HG03095 (cell line): ENCODE data around the gene GNRHR.
"Not testable (repeated sequence)": the region's sequence is repeated elsewhere in the genome, so short reads cannot be mapped to it uniquely, and the experiment has no call there.

Experiments
- ATAC-seq: cut with Tn5 transposase; IDR thresholded peaks from one replicate; pipeline ENCODE4 v1.9.1; 2021; ENCODE audit warnings: moderate library complexity; ENCODE audit not compliant: unreplicated experiment

Gene GNRHR, protein sequence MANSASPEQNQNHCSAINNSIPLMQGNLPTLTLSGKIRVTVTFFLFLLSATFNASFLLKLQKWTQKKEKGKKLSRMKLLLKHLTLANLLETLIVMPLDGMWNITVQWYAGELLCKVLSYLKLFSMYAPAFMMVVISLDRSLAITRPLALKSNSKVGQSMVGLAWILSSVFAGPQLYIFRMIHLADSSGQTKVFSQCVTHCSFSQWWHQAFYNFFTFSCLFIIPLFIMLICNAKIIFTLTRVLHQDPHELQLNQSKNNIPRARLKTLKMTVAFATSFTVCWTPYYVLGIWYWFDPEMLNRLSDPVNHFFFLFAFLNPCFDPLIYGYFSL

GRCh38 chr4:67754288-67754687, at the start of gene GNRHR:
Gene GNRHR, minus strand, starts transcription at chr4:67754388. Its CDS starts 53 bp downstream, at chr4:67754335.
- no peak for ATAC-seq

DNA sequence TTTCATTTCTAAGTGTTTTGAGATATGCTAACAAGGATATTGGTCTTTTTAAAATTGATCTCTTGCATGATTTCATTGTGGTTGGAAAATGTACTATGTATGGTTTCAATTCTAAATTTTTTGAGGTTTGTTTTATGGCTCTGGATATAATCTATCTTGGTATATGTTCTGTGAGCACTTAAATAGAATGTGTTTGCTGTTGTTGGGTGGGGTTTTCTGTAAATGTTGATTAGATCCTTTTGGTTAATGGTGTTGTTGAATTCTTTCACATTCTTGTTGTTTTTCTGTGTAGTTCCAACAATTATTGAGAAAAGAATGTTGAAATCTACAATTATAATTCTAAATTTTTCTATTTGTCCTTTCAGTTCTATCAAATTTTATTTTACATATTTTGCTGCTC, 42.6 kb upstream of the GNRHR start:
- ATAC-seq: no peak

DNA sequence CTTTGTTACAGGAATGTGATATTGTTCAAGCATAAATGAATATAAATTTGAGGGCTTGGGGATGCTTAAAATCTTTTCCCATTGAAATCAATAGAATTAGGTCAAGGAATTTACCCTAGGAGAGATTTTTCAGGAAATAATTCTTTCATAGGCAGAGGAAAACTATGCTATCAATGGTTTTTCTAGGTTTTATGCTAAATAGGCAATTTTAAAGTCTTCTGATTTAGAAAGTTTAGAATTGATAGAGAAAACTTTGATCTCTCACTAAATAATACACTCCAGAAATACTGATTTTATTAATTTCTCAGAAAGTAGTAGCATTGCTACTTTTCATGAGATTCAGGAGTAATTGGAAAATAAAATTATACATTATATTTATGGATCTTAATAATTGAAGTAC, 36.5 kb upstream of the GNRHR start:
- ATAC-seq: no peak

- no peak for ATAC-seq
Observed at GRCh38 chr4:67787311-67787710, 33.1 kb upstream of the GNRHR start.

- no peak for ATAC-seq
Observed at GRCh38 chr4:67785528-67785927, 31.3 kb upstream of the GNRHR start.

DNA sequence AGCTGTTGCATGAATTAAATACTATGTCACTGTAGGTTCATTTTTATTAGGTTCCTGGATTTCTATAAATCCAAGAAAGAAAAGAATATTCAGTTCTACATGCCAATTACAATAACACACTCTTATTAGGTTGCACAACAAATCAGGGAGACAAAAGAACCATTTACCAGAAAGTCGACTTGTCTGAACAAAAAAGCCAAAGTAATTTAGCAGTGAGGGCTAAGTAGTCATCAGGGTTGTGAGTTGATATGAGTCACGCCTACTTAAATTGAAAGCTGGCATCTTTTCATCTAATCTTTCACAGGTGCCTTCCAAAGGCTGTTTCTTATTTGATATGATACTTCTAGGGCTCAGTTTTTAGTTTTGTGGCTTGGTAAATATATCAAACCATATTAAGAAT, 25.4 kb upstream of the GNRHR start:
- ATAC-seq: no peak

DNA sequence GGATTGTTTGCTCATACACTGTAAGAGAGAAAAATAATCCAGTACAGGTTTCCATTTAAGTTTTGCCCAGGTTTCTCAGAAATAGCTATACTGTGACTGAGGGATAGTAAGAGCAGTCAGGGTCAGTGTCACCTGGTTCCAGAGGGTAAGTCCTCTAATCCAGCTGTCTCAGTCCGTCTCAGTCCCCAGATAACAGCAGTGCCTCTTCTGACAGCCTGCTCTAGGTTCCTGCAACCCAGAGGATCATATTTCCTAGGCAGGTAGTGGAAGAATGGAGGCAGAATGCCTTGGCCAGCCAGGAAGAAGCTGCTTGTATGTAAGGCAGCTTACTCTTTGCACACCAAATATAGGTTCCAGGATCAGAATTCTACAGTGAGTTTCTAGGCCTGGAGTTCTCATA, 22.6 kb upstream of the GNRHR start:
- ATAC-seq: no peak

GRCh38 chr4:67770422-67770821, 16.2 kb upstream of the GNRHR start:
- ATAC-seq: no peak

DNA sequence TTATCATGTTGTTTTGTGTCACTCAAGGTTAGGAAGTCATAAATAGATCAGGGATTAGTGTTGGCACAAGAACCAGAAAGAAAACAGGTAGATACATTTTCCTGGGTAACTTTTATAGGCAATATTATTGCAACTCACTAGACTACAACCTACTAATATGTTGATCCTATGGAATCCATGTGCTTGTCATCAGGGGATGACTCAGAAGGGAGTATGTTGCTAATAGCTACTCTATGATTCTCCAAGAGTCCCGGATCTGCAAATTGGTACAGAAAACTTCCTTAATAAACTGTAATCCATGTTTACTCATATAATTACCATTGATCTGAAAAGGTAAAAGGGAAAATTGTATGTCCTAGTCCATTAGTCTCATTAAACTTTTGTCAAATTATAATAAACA, 11.7 kb upstream of the GNRHR start:
- no peak for ATAC-seq

- no peak for ATAC-seq
Observed at GRCh38 chr4:67765401-67765800, 11.2 kb upstream of the GNRHR start.

GRCh38 chr4:67764183-67764582, 10.0 kb upstream of the GNRHR start:
- no peak for ATAC-seq

- peak; percentile 99 for ATAC-seq
Observed at GRCh38 chr4:67762086-67762485, 7.9 kb upstream of the GNRHR start.

DNA sequence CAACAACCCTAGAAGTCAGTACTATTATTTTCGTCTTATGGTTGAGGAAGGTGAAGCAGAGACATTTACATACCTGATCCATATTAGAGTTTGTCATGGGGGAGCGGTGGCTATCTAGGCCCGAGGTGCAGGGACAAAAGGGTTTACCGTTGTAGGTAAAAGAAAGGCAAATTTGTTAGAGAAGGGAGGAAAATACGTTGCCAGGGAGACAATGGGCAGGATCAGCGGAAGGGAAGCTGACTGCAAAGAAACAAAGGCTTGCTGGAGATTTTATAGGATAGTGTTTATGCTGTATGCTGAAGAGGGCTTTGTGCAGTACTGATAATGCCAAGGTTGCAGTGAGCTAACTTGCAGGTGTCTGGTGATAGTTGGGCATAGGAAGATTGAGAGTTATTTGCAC, 2.8 kb upstream of the GNRHR start:
- ATAC-seq: not testable (repeated sequence)

GRCh38 chr4:67755974-67756373, 1.8 kb upstream of the GNRHR start:
- no peak for ATAC-seq

DNA sequence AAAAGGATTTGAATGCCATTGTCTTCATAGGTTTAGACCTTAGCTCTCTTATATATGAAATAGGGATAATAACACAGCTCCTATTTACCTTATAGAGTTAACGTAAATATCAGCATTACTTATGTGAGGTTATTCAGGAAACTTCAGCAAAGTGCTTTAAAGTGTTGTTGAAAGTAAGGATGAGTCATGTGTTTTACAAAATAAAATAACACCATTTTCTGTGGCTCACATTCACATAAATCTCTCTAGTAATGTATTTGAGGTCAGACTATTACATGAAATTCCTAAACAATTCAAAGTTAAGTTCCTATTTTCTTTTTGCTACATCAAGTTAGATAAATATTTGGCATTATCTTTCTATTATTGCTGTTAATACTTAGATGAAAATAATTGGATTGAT, 2.9 kb downstream of the GNRHR start:
- no peak for ATAC-seq

DNA sequence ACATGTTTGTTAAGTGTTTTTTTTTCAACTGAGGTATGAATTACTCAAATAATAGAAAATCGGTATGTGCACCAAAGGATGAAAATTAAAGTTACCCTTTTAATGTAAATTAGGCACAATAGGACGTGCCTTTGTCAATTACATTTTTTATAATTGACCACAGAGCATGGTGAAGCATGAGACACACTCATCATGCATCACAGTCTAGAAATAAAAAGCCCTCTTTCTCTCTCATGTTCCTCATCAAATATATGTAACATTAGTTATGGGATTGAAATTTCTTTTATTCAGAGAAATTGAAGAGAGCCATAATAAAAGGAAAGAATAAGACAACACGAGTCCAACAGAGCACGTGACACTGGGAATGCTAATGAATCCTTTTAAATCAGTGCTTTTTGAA, 3.5 kb downstream of the GNRHR start:
- no peak for ATAC-seq

GRCh38 chr4:67749286-67749685, 4.9 kb downstream of the GNRHR start:
- no peak for ATAC-seq

GRCh38 chr4:67746797-67747495, 7.2 kb downstream of the GNRHR start:
- ATAC-seq: peak; percentile 61

- ATAC-seq: no peak
Observed at GRCh38 chr4:67744561-67745283, 9.5 kb downstream of the GNRHR start.

- no peak for ATAC-seq
Observed at GRCh38 chr4:67743194-67743593, 11.0 kb downstream of the GNRHR start.

DNA sequence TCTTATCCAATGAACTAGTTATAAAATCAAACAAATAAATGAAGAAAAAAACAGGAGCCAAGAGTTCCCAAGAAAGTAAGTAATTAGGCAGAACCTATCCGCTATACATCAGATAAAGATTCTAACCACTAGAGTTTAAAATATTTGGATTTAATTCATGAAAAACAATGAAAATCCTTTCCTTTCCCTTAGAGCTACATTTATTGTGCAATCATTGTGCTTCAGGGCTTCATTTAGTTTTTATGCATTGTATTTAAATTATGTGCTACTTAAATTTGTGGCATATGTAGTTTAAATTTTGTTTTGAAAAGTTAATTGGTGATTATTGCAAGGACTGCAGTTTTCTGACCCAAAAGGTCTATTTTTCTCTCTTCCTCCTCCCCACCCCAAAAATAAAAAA, 17.9 kb downstream of the GNRHR start:
- ATAC-seq: no peak

DNA sequence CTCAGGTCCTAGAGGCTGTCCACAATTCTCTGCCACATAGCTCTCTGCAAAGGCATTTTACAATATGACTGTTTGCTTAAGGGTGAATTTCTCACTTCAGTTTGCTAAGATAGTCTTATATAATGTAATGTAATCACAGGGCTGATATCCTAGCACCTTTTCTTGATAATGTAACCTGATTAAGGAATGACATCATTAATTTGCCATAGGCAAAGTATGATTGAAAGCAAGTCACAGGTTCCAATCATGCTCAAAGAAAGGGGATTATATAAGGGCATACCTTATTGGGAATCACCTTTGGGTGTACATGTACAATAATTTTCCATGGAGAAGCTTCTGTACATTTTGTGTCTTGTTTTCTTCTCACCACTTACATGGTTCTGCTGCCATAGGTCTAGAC, 18.9 kb downstream of the GNRHR start:
- ATAC-seq: no peak
